WTC11 (cell line): Measurements from ENCODE around the gene NME8. TPM values are rescaled to one million over a fixed set of nuclear protein-coding genes. Genes with fewer than 3 reads are reported as not detected.

ENCODE experiments used
- ATAC-seq: fragments of 200-7000 bp; cut with Tn5 transposase; 2 replicates; pipeline ENCODE4 v1.10.0; 2021; ENCODE audit warnings: mild to moderate bottlenecking, moderate library complexity
- CTCF ChIA-PET: fragments of 300-600 bp; sonication (Branson Sonifier 250); formaldehyde crosslinking; loops from one replicate; lab custom pipeline; 2021; ENCODE audit warnings: antibody characterized with exemption; lab: Charles Lee
- POLR2A ChIA-PET: fragments of 350-600 bp; sonication (Branson Sonifier 250); formaldehyde crosslinking; loops from one replicate; lab custom pipeline; 2021; ENCODE audit warnings: antibody characterized with exemption; lab: Charles Lee
- DNase-seq: peaks from one replicate; pipeline ENCODE4 v3.0.0; 2021; ENCODE audit warnings: low spot score
- H3K27ac Mint-ChIP-seq: 2 replicates; pipeline ENCODE4 v1.8.0; 2021; ENCODE audit warnings: mixed read lengths
- H3K27me3 Mint-ChIP-seq: 2 replicates; pipeline ENCODE4 v1.8.0; 2021; ENCODE audit warnings: low read depth, mild to moderate bottlenecking, moderate library complexity, mixed read lengths
- H3K36me3 Mint-ChIP-seq: 2 replicates; pipeline ENCODE4 v1.8.0; 2021; ENCODE audit warnings: mixed read lengths
- H3K4me1 Mint-ChIP-seq: 2 replicates; pipeline ENCODE4 v1.8.0; 2022; ENCODE audit warnings: mixed read lengths
- H3K4me3 Mint-ChIP-seq: 2 replicates; pipeline ENCODE4 v1.8.0; 2021; ENCODE audit warnings: mild to moderate bottlenecking, moderate library complexity, mixed read lengths
- H3K9me3 Mint-ChIP-seq: 2 replicates; pipeline ENCODE4 v1.8.0; 2021; ENCODE audit warnings: mixed read lengths
- ATF1 ChIP-seq: sonication (generic); formaldehyde crosslinking; IDR thresholded peaks from 2 replicates; pipeline ENCODE4 v1.8.1; 2023; ENCODE audit warnings: mild to moderate bottlenecking, moderate library complexity, missing genetic modification reagents
- CREB1 ChIP-seq: sonication (generic); formaldehyde crosslinking; IDR thresholded peaks from 2 replicates; pipeline ENCODE4 v1.8.0; 2023; ENCODE audit warnings: mild to moderate bottlenecking, missing genetic modification reagents
- FOXJ3 ChIP-seq: sonication (generic); formaldehyde crosslinking; IDR thresholded peaks from 2 replicates; pipeline ENCODE4 v1.9.0; 2021; ENCODE audit warnings: missing genetic modification reagents, mild to moderate bottlenecking, borderline replicate concordance
- GRHL2 ChIP-seq: fragments of 250-450 bp; sonication (Bioruptor Pico); IDR thresholded peaks from 2 replicates; pipeline ENCODE4 v1.8.0; 2022; ENCODE audit warnings: mild to moderate bottlenecking, moderate library complexity; ENCODE audit not compliant: insufficient replicate concordance, severe bottlenecking
- MXD4 ChIP-seq: fragments of 250-450 bp; sonication (Bioruptor Pico); IDR thresholded peaks from 2 replicates; pipeline ENCODE4 v1.8.0; 2021; ENCODE audit warnings: mild to moderate bottlenecking, moderate library complexity, borderline replicate concordance
- NFATC4 ChIP-seq: fragments of 250-450 bp; sonication (Bioruptor Pico); IDR thresholded peaks from 2 replicates; pipeline ENCODE4 v1.9.0; 2021; ENCODE audit warnings: mild to moderate bottlenecking
- NFYB ChIP-seq: sonication (generic); formaldehyde crosslinking; conservative IDR thresholded peaks from 2 replicates; pipeline ENCODE4 v1.8.0; 2022; ENCODE audit warnings: low read depth, missing genetic modification reagents
- NR3C1 ChIP-seq: sonication (generic); formaldehyde crosslinking; conservative IDR thresholded peaks from 2 replicates; pipeline ENCODE4 v1.8.1; 2023; ENCODE audit warnings: low read depth, mild to moderate bottlenecking, missing genetic modification reagents
- RELA ChIP-seq: sonication (generic); formaldehyde crosslinking; IDR thresholded peaks from 2 replicates; pipeline ENCODE4 v1.8.1; 2022; ENCODE audit warnings: missing genetic modification reagents, mild to moderate bottlenecking, borderline replicate concordance
- SP1 ChIP-seq: sonication (generic); formaldehyde crosslinking; conservative IDR thresholded peaks from 2 replicates; pipeline ENCODE4 v1.8.1; 2022; ENCODE audit warnings: missing genetic modification reagents
- TEAD1 ChIP-seq: sonication (generic); formaldehyde crosslinking; IDR thresholded peaks from 2 replicates; pipeline ENCODE4 v1.8.0; 2022; ENCODE audit warnings: mild to moderate bottlenecking, missing genetic modification reagents
- ZNF138 ChIP-seq: sonication (generic); formaldehyde crosslinking; conservative IDR thresholded peaks from 2 replicates; pipeline ENCODE4 v1.8.1; 2022; ENCODE audit warnings: mild to moderate bottlenecking, moderate library complexity, missing genetic modification reagents
- ZNF317 ChIP-seq: sonication (generic); formaldehyde crosslinking; IDR thresholded peaks from 2 replicates; pipeline ENCODE4 v1.8.1; 2023; ENCODE audit warnings: low read depth, mild to moderate bottlenecking, moderate library complexity, missing genetic modification reagents, borderline replicate concordance
- total RNA-seq: library from RNA; stranded (reverse); gene quantifications from 3 replicates; pipeline ENCODE4 v1.2.3, GENCODE V29; 2021
- TF ChIP-seq, protein P1 (sequence below): sonication (generic); formaldehyde crosslinking; IDR thresholded peaks from 2 replicates; pipeline ENCODE4 v1.8.0; 2023; ENCODE audit warnings: mild to moderate bottlenecking, missing genetic modification reagents
- TF ChIP-seq, protein P2 (sequence below): sonication (generic); formaldehyde crosslinking; IDR thresholded peaks from 2 replicates; pipeline ENCODE4 v1.8.0; 2022; ENCODE audit warnings: missing genetic modification reagents
- TF ChIP-seq, protein P3 (sequence below): sonication (generic); formaldehyde crosslinking; IDR thresholded peaks from 2 replicates; pipeline ENCODE4 v1.8.1; 2022; ENCODE audit warnings: low read depth, mild to moderate bottlenecking, moderate library complexity, missing genetic modification reagents, borderline replicate concordance
- TF ChIP-seq, protein P4 (sequence below): sonication (generic); formaldehyde crosslinking; IDR thresholded peaks from 2 replicates; pipeline ENCODE4 v1.8.1; 2022; ENCODE audit warnings: mild to moderate bottlenecking, missing genetic modification reagents, moderate library complexity, borderline replicate concordance

Gene NME8
- total RNA-seq, 1 experiment from 2014 or later = 1.0 TPM

GRCh38 chr7:37930226-37930948 lies 82.0 kb downstream of the NME8 start:
- Mint-ChIP-seq H3K27me3 (no peaks in the 10 kb centered on the region; the same call in 1 of the 2 replicates), H3K4me3 (no peak overlapping the region), H3K27ac (no peak overlapping the region), H3K4me1 (no peaks in the 10 kb centered on the region), H3K9me3 (peaks cover 12% of the 10 kb centered on the region; the same call in 1 of the 2 replicates), H3K36me3 (peaks cover 4% of the 10 kb centered on the region)
- ATAC-seq (no peak), DNase-seq (no peak)
- no peak for TF ChIP-seq FOXJ3
- TF ChIP-seq TEAD1 = no peak
- ChIA-PET CTCF (interaction anchor here (1.0 to 1.8 kb wide), 4 partner anchors 9 to 405 kb away, joined by 3 to 6 read pairs (median 4); partner anchors contain the start of gene SFRP4), POLR2A (no interaction called here)

- ATAC-seq (no peak), DNase-seq (no peak)
- H3K4me1 Mint-ChIP-seq = no peaks in the 10 kb centered on the region
- H3K27me3 Mint-ChIP-seq = no peaks in the 10 kb centered on the region
- H3K9me3 Mint-ChIP-seq = peaks cover 15% of the 10 kb centered on the region
- TF ChIP-seq ZNF138 (CRISPR knock-in tag) = no peak
- TF ChIP-seq SP1 (CRISPR knock-in tag) = no peak
- TF ChIP-seq, protein P1, sequence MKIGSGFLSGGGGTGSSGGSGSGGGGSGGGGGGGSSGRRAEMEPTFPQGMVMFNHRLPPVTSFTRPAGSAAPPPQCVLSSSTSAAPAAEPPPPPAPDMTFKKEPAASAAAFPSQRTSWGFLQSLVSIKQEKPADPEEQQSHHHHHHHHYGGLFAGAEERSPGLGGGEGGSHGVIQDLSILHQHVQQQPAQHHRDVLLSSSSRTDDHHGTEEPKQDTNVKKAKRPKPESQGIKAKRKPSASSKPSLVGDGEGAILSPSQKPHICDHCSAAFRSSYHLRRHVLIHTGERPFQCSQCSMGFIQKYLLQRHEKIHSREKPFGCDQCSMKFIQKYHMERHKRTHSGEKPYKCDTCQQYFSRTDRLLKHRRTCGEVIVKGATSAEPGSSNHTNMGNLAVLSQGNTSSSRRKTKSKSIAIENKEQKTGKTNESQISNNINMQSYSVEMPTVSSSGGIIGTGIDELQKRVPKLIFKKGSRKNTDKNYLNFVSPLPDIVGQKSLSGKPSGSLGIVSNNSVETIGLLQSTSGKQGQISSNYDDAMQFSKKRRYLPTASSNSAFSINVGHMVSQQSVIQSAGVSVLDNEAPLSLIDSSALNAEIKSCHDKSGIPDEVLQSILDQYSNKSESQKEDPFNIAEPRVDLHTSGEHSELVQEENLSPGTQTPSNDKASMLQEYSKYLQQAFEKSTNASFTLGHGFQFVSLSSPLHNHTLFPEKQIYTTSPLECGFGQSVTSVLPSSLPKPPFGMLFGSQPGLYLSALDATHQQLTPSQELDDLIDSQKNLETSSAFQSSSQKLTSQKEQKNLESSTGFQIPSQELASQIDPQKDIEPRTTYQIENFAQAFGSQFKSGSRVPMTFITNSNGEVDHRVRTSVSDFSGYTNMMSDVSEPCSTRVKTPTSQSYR (CRISPR knock-in tag) = no peak
- TF ChIP-seq, protein P2, sequence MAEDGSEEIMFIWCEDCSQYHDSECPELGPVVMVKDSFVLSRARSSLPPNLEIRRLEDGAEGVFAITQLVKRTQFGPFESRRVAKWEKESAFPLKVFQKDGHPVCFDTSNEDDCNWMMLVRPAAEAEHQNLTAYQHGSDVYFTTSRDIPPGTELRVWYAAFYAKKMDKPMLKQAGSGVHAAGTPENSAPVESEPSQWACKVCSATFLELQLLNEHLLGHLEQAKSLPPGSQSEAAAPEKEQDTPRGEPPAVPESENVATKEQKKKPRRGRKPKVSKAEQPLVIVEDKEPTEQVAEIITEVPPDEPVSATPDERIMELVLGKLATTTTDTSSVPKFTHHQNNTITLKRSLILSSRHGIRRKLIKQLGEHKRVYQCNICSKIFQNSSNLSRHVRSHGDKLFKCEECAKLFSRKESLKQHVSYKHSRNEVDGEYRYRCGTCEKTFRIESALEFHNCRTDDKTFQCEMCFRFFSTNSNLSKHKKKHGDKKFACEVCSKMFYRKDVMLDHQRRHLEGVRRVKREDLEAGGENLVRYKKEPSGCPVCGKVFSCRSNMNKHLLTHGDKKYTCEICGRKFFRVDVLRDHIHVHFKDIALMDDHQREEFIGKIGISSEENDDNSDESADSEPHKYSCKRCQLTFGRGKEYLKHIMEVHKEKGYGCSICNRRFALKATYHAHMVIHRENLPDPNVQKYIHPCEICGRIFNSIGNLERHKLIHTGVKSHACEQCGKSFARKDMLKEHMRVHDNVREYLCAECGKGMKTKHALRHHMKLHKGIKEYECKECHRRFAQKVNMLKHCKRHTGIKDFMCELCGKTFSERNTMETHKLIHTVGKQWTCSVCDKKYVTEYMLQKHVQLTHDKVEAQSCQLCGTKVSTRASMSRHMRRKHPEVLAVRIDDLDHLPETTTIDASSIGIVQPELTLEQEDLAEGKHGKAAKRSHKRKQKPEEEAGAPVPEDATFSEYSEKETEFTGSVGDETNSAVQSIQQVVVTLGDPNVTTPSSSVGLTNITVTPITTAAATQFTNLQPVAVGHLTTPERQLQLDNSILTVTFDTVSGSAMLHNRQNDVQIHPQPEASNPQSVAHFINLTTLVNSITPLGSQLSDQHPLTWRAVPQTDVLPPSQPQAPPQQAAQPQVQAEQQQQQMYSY (CRISPR knock-in tag) = no peak
- no peak for TF ChIP-seq MXD4 (CRISPR knock-in tag)
- TF ChIP-seq, protein P3, sequence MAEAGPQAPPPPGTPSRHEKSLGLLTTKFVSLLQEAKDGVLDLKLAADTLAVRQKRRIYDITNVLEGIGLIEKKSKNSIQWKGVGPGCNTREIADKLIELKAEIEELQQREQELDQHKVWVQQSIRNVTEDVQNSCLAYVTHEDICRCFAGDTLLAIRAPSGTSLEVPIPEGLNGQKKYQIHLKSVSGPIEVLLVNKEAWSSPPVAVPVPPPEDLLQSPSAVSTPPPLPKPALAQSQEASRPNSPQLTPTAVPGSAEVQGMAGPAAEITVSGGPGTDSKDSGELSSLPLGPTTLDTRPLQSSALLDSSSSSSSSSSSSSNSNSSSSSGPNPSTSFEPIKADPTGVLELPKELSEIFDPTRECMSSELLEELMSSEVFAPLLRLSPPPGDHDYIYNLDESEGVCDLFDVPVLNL (CRISPR knock-in tag) = no peak
- TF ChIP-seq NFYB (CRISPR knock-in tag) = no peak
- TF ChIP-seq NR3C1 (CRISPR knock-in tag) = no peak
- TF ChIP-seq ZNF317 (CRISPR knock-in tag) = no peak
- no peak for TF ChIP-seq NFATC4
- ChIA-PET CTCF (no interaction called here), POLR2A (no interaction called here)
- H3K27ac Mint-ChIP-seq = no peak overlapping the region
- no peaks in the 10 kb centered on the region for H3K36me3 Mint-ChIP-seq
- H3K4me3 Mint-ChIP-seq = no peak overlapping the region
These were observed 84.1 kb downstream of the NME8 start for GRCh38 chr7:37932543-37932942.

GRCh38 chr7:37933018-37933566 lies 84.7 kb downstream of the NME8 start:
- Mint-ChIP-seq H3K4me1 (no peaks in the 10 kb centered on the region), H3K4me3 (no peak overlapping the region), H3K27ac (no peak overlapping the region), H3K9me3 (peaks cover 15% of the 10 kb centered on the region), H3K36me3 (no peaks in the 10 kb centered on the region), H3K27me3 (no peaks in the 10 kb centered on the region)
- DNase-seq (no peak), ATAC-seq (no peak)
- POLR2A ChIA-PET = interaction anchor here (0.7 kb wide), 1 partner anchor 30 kb away, joined by 3 read pairs; no protein-coding TSS in a partner anchor
- TF ChIP-seq RELA (no peak), GRHL2 (CRISPR knock-in tag) (no peak), ATF1 (CRISPR knock-in tag) (no peak), CREB1 (CRISPR knock-in tag) (no peak)
- TF ChIP-seq, protein P4, sequence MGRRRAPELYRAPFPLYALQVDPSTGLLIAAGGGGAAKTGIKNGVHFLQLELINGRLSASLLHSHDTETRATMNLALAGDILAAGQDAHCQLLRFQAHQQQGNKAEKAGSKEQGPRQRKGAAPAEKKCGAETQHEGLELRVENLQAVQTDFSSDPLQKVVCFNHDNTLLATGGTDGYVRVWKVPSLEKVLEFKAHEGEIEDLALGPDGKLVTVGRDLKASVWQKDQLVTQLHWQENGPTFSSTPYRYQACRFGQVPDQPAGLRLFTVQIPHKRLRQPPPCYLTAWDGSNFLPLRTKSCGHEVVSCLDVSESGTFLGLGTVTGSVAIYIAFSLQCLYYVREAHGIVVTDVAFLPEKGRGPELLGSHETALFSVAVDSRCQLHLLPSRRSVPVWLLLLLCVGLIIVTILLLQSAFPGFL (CRISPR knock-in tag) = no peak
- CTCF ChIA-PET = interaction anchor here (0.8 kb wide), 1 partner anchor 15 kb away, joined by 3 read pairs; no protein-coding TSS in a partner anchor
